NK-92 treated with Interleukin-12 subunit alpha and Interleukin-12 subunit beta, amount 100 ng/mL, for 24 hours (cell line): Measurements from ENCODE around the gene ZNF778.
"Not testable (repeated sequence)": the region's sequence is repeated elsewhere in the genome, so short reads cannot be mapped to it uniquely, and the experiment has no call there.

Experiments
- DNase-seq: peaks from one replicate; lab custom pipeline; 2025; lab: John Stamatoyannopoulos, UW

The ZNF778 gene

GRCh38 chr16:89257757-89258465, 40.4 kb downstream of the ZNF778 start:
- DNase-seq: no peak

- DNase-seq: not testable (repeated sequence)
These were observed 42.4 kb downstream of the ZNF778 start for GRCh38 chr16:89259901-89260300.

- no peak for DNase-seq
These were observed 44.4 kb downstream of the ZNF778 start for GRCh38 chr16:89261691-89262563.

- DNase-seq: no peak
These were observed 47.5 kb downstream of the ZNF778 start for GRCh38 chr16:89264800-89265550.

- no peak for DNase-seq
These were observed 48.1 kb downstream of the ZNF778 start for GRCh38 chr16:89265647-89266046.

GRCh38 chr16:89266521-89267134, 49.1 kb downstream of the ZNF778 start:
- no peak for DNase-seq

- DNase-seq: not testable (repeated sequence)
These were observed 50.2 kb downstream of the ZNF778 start for GRCh38 chr16:89267746-89268145.

- DNase-seq: no peak
These were observed 51.1 kb downstream of the ZNF778 start for GRCh38 chr16:89268585-89268984.

- no peak for DNase-seq
These were observed 51.7 kb downstream of the ZNF778 start for GRCh38 chr16:89268987-89269735.

GRCh38 chr16:89269805-89270665, 52.5 kb downstream of the ZNF778 start:
- DNase-seq: no peak

GRCh38 chr16:89270666-89271345, 53.3 kb downstream of the ZNF778 start:
- DNase-seq: no peak

GRCh38 chr16:89272631-89273030, 55.1 kb downstream of the ZNF778 start:
- DNase-seq: no peak

GRCh38 chr16:89273741-89274472, 56.4 kb downstream of the ZNF778 start:
- no peak for DNase-seq

- DNase-seq: no peak
These were observed 57.2 kb downstream of the ZNF778 start for GRCh38 chr16:89274561-89275283.

GRCh38 chr16:89275284-89275584, 57.7 kb downstream of the ZNF778 start:
- no peak for DNase-seq

- DNase-seq: no peak
These were observed 58.6 kb downstream of the ZNF778 start for GRCh38 chr16:89275837-89276720.

- DNase-seq: no peak
These were observed 59.5 kb downstream of the ZNF778 start for GRCh38 chr16:89277049-89277448.
